Pons (tissue), 1 donor: ENCODE results near the gene GRK5.

ENCODE experiments used
- DNase-seq: peaks from one replicate; pipeline ENCODE4 v3.0.0-alpha.2; 2016; ENCODE audit warnings: low spot score

GRK5 gene

GRCh38 chr10:119384127-119384526 lies 176.8 kb downstream of the GRK5 start:
- no peak for DNase-seq

GRCh38 chr10:119386666-119387065 lies 179.3 kb downstream of the GRK5 start:
- DNase-seq: no peak

- no peak for DNase-seq
These were observed 181.5 kb downstream of the GRK5 start for GRCh38 chr10:119388849-119389345.

GRCh38 chr10:119391440-119392251 lies 184.3 kb downstream of the GRK5 start:
- no peak for DNase-seq

- DNase-seq: no peak
These were observed 185.6 kb downstream of the GRK5 start for GRCh38 chr10:119393019-119393418.

- no peak for DNase-seq
These were observed 186.1 kb downstream of the GRK5 start for GRCh38 chr10:119393421-119393820.

- no peak for DNase-seq
These were observed 186.5 kb downstream of the GRK5 start for GRCh38 chr10:119393845-119394244.

- DNase-seq: no peak
These were observed 187.4 kb downstream of the GRK5 start for GRCh38 chr10:119394657-119395279.

GRCh38 chr10:119395280-119396007 lies 188.1 kb downstream of the GRK5 start:
- DNase-seq: peak; percentile 64

- no peak for DNase-seq
These were observed 188.8 kb downstream of the GRK5 start for GRCh38 chr10:119396008-119396708.

- DNase-seq: no peak
These were observed 189.3 kb downstream of the GRK5 start for GRCh38 chr10:119396709-119397071.

GRCh38 chr10:119397416-119397815 lies 190.0 kb downstream of the GRK5 start:
- no peak for DNase-seq

- no peak for DNase-seq
These were observed 191.6 kb downstream of the GRK5 start for GRCh38 chr10:119398996-119399395.

- DNase-seq: no peak
These were observed 192.1 kb downstream of the GRK5 start for GRCh38 chr10:119399466-119399865.

- DNase-seq: no peak
These were observed 194.5 kb downstream of the GRK5 start for GRCh38 chr10:119401671-119402395.

GRCh38 chr10:119403921-119404320 lies 196.6 kb downstream of the GRK5 start:
- DNase-seq: no peak

- peak; percentile 57 for DNase-seq
These were observed 197.5 kb downstream of the GRK5 start for GRCh38 chr10:119404719-119405519.

GRCh38 chr10:119405520-119405807 lies 198.1 kb downstream of the GRK5 start:
- no peak for DNase-seq

- no peak for DNase-seq
These were observed 198.8 kb downstream of the GRK5 start for GRCh38 chr10:119406137-119406536.

GRCh38 chr10:119406601-119407253 lies 199.4 kb downstream of the GRK5 start:
- DNase-seq: peak; percentile 57
